22Rv1 (cell line): ENCODE measurements around the gene RAB1A.

Experiments used
- H3K27ac ChIP-seq: fragments of 450-650 bp; 2 replicates; pipeline ENCODE4 v1.5.1; 2017
- CTCF ChIP-seq: fragments of 450-650 bp; IDR thresholded peaks from 2 replicates; pipeline ENCODE4 v1.5.1; 2017; ENCODE audit warnings: mild to moderate bottlenecking
- ZFX ChIP-seq: fragments of 450-650 bp; IDR thresholded peaks from 2 replicates; pipeline ENCODE4 v1.6.1; 2017; ENCODE audit warnings: antibody characterized with exemption, borderline replicate concordance

RAB1A gene

GRCh38 chr2:65039640-65040039 lies 90.3 kb downstream of the RAB1A start:
- H3K27ac ChIP-seq: no peak overlapping the region
- no peak for TF ChIP-seq CTCF
- no peak for TF ChIP-seq ZFX

- TF ChIP-seq ZFX (no peak), CTCF (no peak)
- H3K27ac ChIP-seq: no peak overlapping the region
Measured at GRCh38 chr2:65037178-65037577, 92.7 kb downstream of the RAB1A start.
